ACC112 (cell line): ENCODE data around the gene LMO1.

Source experiments
- H2AFZ ChIP-seq: fragments of 200-600 bp; sonication (generic); one replicate; pipeline ENCODE4 v1.6.0; 2017; ENCODE audit warnings: antibody characterized with exemption, low read length; ENCODE audit not compliant: unreplicated experiment
- H3K27ac ChIP-seq: fragments of 200-600 bp; sonication (generic); 2 replicates; pipeline ENCODE4 v1.5.1; 2014; ENCODE audit warnings: low read depth, mild to moderate bottlenecking, antibody characterized with exemption, low read length, moderate library complexity
- H3K27me3 ChIP-seq: fragments of 200-600 bp; sonication (generic); 2 replicates; pipeline ENCODE4 v1.6.1; 2014; ENCODE audit warnings: mild to moderate bottlenecking, antibody characterized with exemption, low read length, moderate library complexity, mixed read lengths; ENCODE audit not compliant: insufficient read depth
- H3K36me3 ChIP-seq: fragments of 200-600 bp; sonication (generic); 2 replicates; pipeline ENCODE4 v1.6.1; 2016; ENCODE audit warnings: mild to moderate bottlenecking, antibody characterized with exemption, low read length, moderate library complexity, mixed read lengths; ENCODE audit not compliant: insufficient read depth
- H3K4me1 ChIP-seq: fragments of 200-600 bp; sonication (generic); one replicate; pipeline ENCODE4 v1.6.1; 2016; ENCODE audit warnings: low read length, mixed read lengths; ENCODE audit not compliant: insufficient read depth, unreplicated experiment, control insufficient read depth
- H3K4me3 ChIP-seq: fragments of 200-600 bp; sonication (generic); 2 replicates; pipeline ENCODE4 v1.5.1; 2014; ENCODE audit warnings: mild to moderate bottlenecking, low read depth, low read length
- H3K79me2 ChIP-seq: fragments of 200-600 bp; sonication (generic); one replicate; pipeline ENCODE4 v1.6.0; 2016; ENCODE audit warnings: low read length; ENCODE audit not compliant: control insufficient read depth, unreplicated experiment, insufficient read depth

LMO1 gene

GRCh38 chr11:8202516-8203413 is 60.9 kb downstream of the LMO1 start:
- no peaks in the 10 kb centered on the region for H3K36me3 ChIP-seq
- no peaks in the 10 kb centered on the region for H3K79me2 ChIP-seq
- H3K4me1 ChIP-seq = no peaks in the 10 kb centered on the region
- no peak overlapping the region for H2AFZ ChIP-seq
- no peak overlapping the region for H3K4me3 ChIP-seq
- peaks cover 89% of the 10 kb centered on the region for H3K27me3 ChIP-seq
- H3K27ac ChIP-seq = no peak overlapping the region

DNA sequence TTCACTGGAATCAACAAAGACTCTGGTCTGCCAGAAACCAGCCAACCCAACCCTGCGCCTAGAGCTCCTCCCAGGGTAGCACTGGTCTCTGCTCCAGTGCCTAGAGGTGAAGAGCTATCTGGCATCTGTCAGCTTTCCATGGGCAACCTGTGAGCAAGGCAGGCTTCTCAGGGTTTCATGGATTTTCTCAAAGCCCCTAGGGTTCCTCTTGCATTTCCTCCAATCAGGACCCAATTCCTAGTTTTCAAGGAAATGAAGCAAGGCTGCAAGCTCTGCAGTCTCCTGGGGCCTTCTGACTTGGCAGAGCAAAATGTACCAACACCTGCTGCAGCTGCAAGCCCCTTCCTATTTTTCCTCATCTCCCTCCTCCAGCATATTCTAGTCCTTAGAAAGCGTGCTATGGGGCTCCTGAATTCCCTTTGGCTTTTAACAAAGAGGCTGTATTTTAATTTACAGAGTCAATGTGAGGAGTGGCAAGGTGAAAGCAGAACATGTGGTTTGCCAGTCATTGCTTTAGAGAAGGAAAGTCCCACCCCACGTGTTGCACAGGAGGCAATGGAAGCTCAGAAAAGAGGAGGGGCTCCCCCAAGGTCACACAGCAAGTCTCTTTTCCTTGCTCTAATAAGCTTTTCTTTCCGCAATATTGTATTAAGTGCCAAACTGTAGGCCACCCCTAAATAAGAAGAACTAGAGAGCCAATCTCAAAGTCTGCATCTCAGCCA is 61.9 kb downstream of the LMO1 start:
- Histone ChIP-seq H3K4me1 (no peaks in the 10 kb centered on the region), H3K4me3 (no peak overlapping the region), H2AFZ (no peak overlapping the region), H3K27me3 (peaks cover 89% of the 10 kb centered on the region), H3K27ac (no peak overlapping the region), H3K79me2 (no peaks in the 10 kb centered on the region), H3K36me3 (no peaks in the 10 kb centered on the region)

DNA sequence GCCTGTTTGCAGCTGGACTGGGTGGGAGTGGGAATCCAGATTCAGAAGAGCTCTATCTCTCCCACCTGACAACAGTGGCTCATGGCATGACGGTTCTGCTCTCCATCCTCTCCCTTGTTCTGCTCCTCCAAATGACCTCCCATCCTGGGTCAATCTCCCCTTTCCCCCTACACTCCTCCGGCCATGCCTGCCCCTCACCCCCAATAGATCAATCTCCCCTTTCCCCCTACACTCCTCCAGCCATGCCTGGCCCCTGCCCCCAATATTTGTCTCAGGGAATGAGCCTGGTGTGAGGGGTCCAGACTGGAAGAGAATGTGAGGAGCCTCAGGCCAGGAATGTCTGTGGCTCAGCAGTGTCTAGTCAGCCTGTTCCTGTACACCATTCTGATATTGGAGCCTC is 64.0 kb downstream of the LMO1 start:
- Histone ChIP-seq H3K4me1 (no peaks in the 10 kb centered on the region), H2AFZ (no peak overlapping the region), H3K27me3 (peaks cover 91% of the 10 kb centered on the region), H3K79me2 (no peaks in the 10 kb centered on the region), H3K27ac (no peak overlapping the region), H3K4me3 (no peak overlapping the region), H3K36me3 (no peaks in the 10 kb centered on the region)

DNA sequence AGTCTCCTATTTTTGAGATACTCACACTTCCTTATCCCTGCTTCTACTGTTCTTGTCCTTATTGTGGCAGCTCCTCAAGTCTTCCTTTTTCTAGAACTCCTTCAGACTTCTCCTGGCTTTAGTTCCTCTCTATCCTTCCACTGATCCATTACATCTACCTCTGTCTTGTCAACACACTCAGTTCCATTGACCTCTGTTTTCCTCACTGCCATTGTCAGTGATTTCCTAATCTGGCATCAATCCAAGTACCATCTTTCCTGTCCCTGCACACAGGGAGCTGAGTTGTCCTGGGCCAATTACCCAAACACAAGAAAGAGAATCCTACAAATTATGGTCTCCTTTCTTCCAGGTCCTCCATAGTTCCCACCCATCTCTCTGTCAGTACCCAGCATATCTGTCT is 66.9 kb downstream of the LMO1 start:
- no peaks in the 10 kb centered on the region for H3K36me3 ChIP-seq
- H3K79me2 ChIP-seq = no peaks in the 10 kb centered on the region
- H3K27ac ChIP-seq = no peak overlapping the region
- H3K4me3 ChIP-seq = no peak overlapping the region
- no peaks in the 10 kb centered on the region for H3K4me1 ChIP-seq
- H3K27me3 ChIP-seq = peaks cover 82% of the 10 kb centered on the region
- H2AFZ ChIP-seq = no peak overlapping the region

DNA sequence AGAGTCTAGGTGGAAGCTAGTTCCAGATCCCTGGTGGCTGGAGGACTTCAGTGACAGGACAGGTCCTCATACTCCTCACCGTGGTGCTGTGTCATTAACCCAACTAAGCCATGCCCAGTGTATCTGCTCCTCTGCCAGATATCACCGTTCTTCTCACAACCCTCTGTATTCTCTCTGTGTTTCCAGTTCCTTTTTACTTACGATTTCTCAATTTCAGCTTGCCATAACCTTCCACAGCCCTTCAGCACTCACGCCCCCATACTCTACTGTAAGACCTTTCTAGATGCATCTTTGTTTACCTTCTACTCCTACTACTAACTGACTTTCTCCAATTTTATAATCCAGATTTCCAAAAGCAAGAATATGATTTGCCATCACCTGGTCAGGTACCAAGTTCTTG is 68.7 kb downstream of the LMO1 start:
- no peaks in the 10 kb centered on the region for H3K4me1 ChIP-seq
- no peak overlapping the region for H2AFZ ChIP-seq
- H3K36me3 ChIP-seq = no peaks in the 10 kb centered on the region
- H3K27me3 ChIP-seq = peaks cover 71% of the 10 kb centered on the region
- H3K27ac ChIP-seq = no peak overlapping the region
- no peaks in the 10 kb centered on the region for H3K79me2 ChIP-seq
- no peak overlapping the region for H3K4me3 ChIP-seq

DNA sequence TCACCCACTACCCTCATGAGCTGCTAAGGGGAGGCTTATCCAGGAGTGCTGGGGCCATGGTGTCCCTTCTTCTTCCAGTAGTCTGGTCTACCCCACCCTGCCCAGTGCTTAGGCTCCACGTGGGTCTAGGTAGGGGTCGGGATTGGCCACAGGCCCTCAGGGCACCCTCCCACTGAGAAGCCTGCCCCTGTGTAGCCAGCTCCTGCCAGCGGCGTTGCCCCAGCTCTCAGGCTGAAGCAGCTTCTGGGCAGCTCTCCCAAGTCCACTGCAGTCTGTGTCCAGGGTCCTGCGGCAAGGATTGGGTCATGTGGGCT is 70.8 kb downstream of the LMO1 start:
- Histone ChIP-seq H3K4me3 (no peak overlapping the region), H3K4me1 (no peaks in the 10 kb centered on the region), H3K79me2 (no peaks in the 10 kb centered on the region), H3K27ac (no peak overlapping the region), H3K27me3 (peaks cover 53% of the 10 kb centered on the region), H3K36me3 (no peaks in the 10 kb centered on the region), H2AFZ (no peak overlapping the region)

DNA sequence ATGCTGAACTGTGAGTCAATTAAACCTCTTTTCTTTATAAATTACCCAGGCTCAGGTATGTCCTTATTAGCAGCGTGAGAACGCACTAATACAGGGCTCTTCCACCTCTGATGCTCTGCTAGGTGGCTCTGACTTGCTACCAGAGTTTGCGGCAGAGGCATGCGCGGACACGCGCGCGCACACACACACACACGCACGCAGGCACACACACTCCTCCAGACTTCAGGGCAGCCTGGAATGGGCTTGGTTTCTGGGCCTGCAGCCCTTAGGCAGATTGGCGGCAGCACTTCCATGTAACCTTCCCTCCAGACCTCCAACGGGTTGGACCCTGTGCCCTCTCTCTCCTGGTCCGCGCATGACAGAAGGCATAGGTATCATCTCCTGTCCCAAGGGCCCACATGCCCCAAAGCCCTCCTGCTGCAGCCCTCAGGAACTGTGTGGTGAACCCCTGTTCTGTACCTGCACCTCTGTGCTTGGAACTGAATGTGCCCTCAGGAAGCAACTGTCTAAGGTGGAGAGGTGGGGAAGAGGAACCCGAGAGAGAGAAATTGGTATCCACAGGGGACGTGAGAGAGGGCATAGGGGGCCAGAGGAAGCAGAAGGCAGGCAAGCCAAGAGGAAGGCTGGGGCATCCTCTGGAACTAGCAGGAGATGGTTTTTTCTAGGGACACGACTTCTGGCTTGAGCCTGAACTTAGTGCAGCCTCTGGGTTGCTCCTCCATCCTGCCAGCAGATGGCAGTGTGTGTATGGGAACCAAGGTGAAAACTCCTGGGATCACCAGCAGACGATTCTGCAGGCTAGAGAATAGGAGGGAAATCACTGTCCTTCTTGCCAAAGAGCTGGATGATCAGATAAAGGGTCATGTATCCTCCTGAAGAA is 71.4 kb downstream of the LMO1 start:
- no peak overlapping the region for H2AFZ ChIP-seq
- H3K36me3 ChIP-seq = no peaks in the 10 kb centered on the region
- H3K79me2 ChIP-seq = no peaks in the 10 kb centered on the region
- H3K4me1 ChIP-seq = no peaks in the 10 kb centered on the region
- no peak overlapping the region for H3K4me3 ChIP-seq
- H3K27me3 ChIP-seq = peaks cover 47% of the 10 kb centered on the region
- no peak overlapping the region for H3K27ac ChIP-seq

GRCh38 chr11:8190431-8190830 is 73.2 kb downstream of the LMO1 start:
- Histone ChIP-seq H3K4me1 (no peaks in the 10 kb centered on the region), H2AFZ (no peak overlapping the region), H3K27me3 (peaks cover 39% of the 10 kb centered on the region), H3K36me3 (no peaks in the 10 kb centered on the region), H3K4me3 (no peak overlapping the region), H3K27ac (no peak overlapping the region), H3K79me2 (no peaks in the 10 kb centered on the region)

- Histone ChIP-seq H3K36me3 (no peaks in the 10 kb centered on the region), H3K4me1 (no peaks in the 10 kb centered on the region), H3K27ac (no peak overlapping the region), H3K4me3 (no peak overlapping the region), H3K79me2 (no peaks in the 10 kb centered on the region), H3K27me3 (peaks cover 42% of the 10 kb centered on the region), H2AFZ (no peak overlapping the region)
Observed at GRCh38 chr11:8186429-8186828, 77.2 kb downstream of the LMO1 start.

DNA sequence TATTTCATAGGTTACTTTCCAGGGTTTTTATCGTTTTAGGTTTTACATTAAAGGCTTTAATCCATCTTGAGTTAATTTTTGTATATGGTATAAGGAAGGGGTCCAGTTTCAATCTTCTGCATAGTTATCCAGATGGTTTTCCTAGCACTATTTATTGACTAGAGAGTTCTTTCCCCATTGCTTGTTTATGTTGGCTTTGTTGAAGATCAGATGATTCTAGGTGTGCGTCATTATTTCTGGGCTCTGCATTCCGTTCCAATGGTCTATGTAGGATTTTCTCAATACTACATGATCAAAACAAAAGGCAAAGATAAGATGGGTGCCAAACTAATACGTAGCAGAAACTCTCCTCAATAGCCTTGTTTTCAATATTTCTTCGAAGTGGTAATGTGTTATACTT is 80.6 kb downstream of the LMO1 start:
- Histone ChIP-seq H3K4me3 (no peak overlapping the region), H3K4me1 (no peaks in the 10 kb centered on the region), H2AFZ (no peak overlapping the region), H3K79me2 (no peaks in the 10 kb centered on the region), H3K36me3 (no peaks in the 10 kb centered on the region), H3K27ac (no peak overlapping the region), H3K27me3 (peaks cover 72% of the 10 kb centered on the region)
